AML-193 (cell line): Measurements from ENCODE around the gene BANF1.
"Not testable (repeated sequence)": the region's sequence is repeated elsewhere in the genome, so short reads cannot be mapped to it uniquely, and the experiment has no call there.

ENCODE experiments used
- DNase-seq, 2 experiments: peaks; one replicate each; lab custom pipeline; 2025; lab: John Stamatoyannopoulos, UW

BANF1 gene

GRCh38 chr11:66011239-66011784, 9.0 kb downstream of the BANF1 start:
- no peak for DNase-seq

GRCh38 chr11:66011785-66012303, 9.5 kb downstream of the BANF1 start, which contains the start of gene CST6:
Gene CST6, plus strand, starts transcription at chr11:66012008. Its CDS starts 37 bp downstream, at chr11:66012045.
- no peak for DNase-seq

GRCh38 chr11:66012371-66012945, 10.2 kb downstream of the BANF1 start:
- no peak for DNase-seq

GRCh38 chr11:66012946-66013761, 10.9 kb downstream of the BANF1 start:
- peak; percentile 28 to 36 for DNase-seq

- DNase-seq, result no peak
Observed at GRCh38 chr11:66013762-66014100, 11.4 kb downstream of the BANF1 start.

GRCh38 chr11:66014804-66015453, 12.6 kb downstream of the BANF1 start:
- no peak for DNase-seq

- DNase-seq, result no peak
Observed at GRCh38 chr11:66015454-66015881, 13.2 kb downstream of the BANF1 start.

- DNase-seq, result no peak
Observed at GRCh38 chr11:66015936-66016792, 13.9 kb downstream of the BANF1 start.

- no peak for DNase-seq
Observed at GRCh38 chr11:66016793-66017177, 14.5 kb downstream of the BANF1 start.

GRCh38 chr11:66017321-66017720, 15.0 kb downstream of the BANF1 start:
- no peak for DNase-seq

- DNase-seq, result no peak
Observed at GRCh38 chr11:66020212-66020611, 17.9 kb downstream of the BANF1 start.

- peak; percentile 77 to 81 for DNase-seq
Observed at GRCh38 chr11:66020618-66021357, 18.5 kb downstream of the BANF1 start.

GRCh38 chr11:66022401-66023185, 20.3 kb downstream of the BANF1 start:
- DNase-seq, result peak; percentile 40 to 48

GRCh38 chr11:66023186-66023440, 20.8 kb downstream of the BANF1 start:
- DNase-seq, result not testable (repeated sequence)

GRCh38 chr11:66026017-66026529, 23.8 kb downstream of the BANF1 start, which contains the start of gene CATSPER1:
Gene CATSPER1, minus strand, starts transcription at chr11:66026479. Its CDS starts 100 bp downstream, at chr11:66026379.
- no peak for DNase-seq

GRCh38 chr11:66032957-66033735, 30.8 kb downstream of the BANF1 start:
- no peak for DNase-seq

- DNase-seq, result no peak
Observed at GRCh38 chr11:66035653-66036333, 33.5 kb downstream of the BANF1 start.

GRCh38 chr11:66036334-66036710, 34.0 kb downstream of the BANF1 start:
- no peak for DNase-seq

GRCh38 chr11:66037327-66037726, 35.0 kb downstream of the BANF1 start:
- no peak for DNase-seq
